Subcutaneous adipose tissue (tissue), 4 donors: Measurements from ENCODE around the gene FGD6. TPM values are rescaled to one million over a fixed set of nuclear protein-coding genes. Genes with fewer than 3 reads are reported as not detected.

Source experiments
- total RNA-seq, 4 donors: library from RNA; depleted of rRNA; stranded (reverse); fragments of >200 nt; gene quantifications; one replicate each; pipeline ENCODE4 v1.1.0, GENCODE V29; 2016
- TF ChIP-seq, protein P1 (sequence below): fragments of 450-650 bp; IDR thresholded peaks from one replicate; pipeline ENCODE4 v1.5.1; 2016; ENCODE audit warnings: low read depth, mild to moderate bottlenecking, control low read depth, antibody characterized with exemption, moderate library complexity

Gene FGD6
- total RNA-seq, 4 donors from 2014 or later = 3.4 to 13.8 (median 7.6) TPM

- TF ChIP-seq, protein P1, sequence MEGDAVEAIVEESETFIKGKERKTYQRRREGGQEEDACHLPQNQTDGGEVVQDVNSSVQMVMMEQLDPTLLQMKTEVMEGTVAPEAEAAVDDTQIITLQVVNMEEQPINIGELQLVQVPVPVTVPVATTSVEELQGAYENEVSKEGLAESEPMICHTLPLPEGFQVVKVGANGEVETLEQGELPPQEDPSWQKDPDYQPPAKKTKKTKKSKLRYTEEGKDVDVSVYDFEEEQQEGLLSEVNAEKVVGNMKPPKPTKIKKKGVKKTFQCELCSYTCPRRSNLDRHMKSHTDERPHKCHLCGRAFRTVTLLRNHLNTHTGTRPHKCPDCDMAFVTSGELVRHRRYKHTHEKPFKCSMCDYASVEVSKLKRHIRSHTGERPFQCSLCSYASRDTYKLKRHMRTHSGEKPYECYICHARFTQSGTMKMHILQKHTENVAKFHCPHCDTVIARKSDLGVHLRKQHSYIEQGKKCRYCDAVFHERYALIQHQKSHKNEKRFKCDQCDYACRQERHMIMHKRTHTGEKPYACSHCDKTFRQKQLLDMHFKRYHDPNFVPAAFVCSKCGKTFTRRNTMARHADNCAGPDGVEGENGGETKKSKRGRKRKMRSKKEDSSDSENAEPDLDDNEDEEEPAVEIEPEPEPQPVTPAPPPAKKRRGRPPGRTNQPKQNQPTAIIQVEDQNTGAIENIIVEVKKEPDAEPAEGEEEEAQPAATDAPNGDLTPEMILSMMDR = no peak
Measured at GRCh38 chr12:95143621-95144205, 73.6 kb downstream of the FGD6 start.

GRCh38 chr12:95142431-95143151 is 74.7 kb downstream of the FGD6 start:
- TF ChIP-seq, protein P1 = no peak

- TF ChIP-seq, protein P1 = no peak
Measured at GRCh38 chr12:95141310-95141709, 76.0 kb downstream of the FGD6 start.

DNA sequence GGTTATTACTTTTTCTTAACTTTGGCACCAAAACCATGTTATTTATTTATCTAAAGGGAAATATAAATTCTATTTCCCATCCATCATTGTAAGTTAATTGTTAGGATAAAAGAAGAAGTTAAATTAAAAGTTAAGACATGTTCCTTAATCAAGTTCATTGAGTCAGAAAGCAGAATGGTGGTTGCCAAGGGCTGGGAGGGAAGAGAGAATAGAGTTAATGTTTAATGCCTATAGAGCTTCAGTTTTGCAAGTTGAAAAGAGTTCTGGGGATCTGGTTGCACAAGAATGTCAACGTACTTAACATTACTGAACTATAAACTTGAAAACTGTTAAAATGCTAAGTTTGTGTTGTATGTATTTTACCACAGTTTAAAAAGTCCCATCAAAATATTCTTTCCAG is 80.7 kb downstream of the FGD6 start:
- TF ChIP-seq, protein P1 = no peak

GRCh38 chr12:95134085-95134484 is 83.2 kb downstream of the FGD6 start:
- TF ChIP-seq, protein P1 = no peak

- TF ChIP-seq, protein P1 = no peak
Measured at GRCh38 chr12:95131589-95132340, 85.5 kb downstream of the FGD6 start.

DNA sequence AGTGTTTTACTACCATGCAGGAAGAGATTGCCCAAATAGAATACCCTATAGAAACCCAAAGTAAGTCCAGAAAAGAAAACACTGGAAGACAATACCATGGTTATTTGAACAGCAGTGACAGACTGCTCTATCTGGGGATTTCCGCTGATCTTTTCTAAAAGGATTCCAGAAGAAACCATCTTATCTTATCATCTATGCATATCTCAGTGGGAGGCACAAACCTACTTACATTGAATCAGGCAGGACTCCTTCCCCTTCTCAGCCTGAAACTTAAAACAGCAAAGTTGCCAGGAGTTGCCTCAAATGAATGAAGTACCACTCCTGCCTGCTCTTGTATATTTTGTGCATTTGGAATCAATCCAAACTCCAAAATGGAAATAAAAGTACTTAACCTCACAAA is 87.2 kb downstream of the FGD6 start:
- TF ChIP-seq, protein P1 = no peak
